ENCODE measurements around the gene IL17RD. TPM values are rescaled to one million over a fixed set of nuclear protein-coding genes. Genes with fewer than 3 reads are reported as not detected.

The IL17RD gene
- total RNA-seq, 2 experiments from 2014 or later = not detected

DNA sequence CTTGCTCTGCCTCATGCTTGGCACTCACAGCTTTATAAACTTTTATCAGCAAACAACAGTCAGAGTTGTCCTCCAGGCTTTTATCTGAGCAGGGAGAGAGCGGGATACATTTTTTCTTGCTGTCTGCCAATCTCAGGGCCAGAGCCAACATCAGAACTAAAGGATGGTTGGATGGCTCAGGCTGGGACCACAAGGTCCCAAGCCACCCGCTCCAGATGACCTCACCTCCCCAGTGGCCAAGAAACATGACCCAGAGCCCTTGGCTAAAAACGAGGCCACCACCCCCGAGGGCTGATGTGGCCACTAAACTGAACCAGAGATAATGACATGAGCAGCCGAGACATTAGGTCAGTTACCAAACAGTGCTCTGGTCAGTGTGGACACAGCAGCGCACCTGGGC lies 123.5 kb downstream of the IL17RD start:
- Histone ChIP-seq H3K36me3 (ENCODE audit: insufficient read depth, low read length) (no peaks in the 10 kb centered on the region), H3K27ac (ENCODE audit: low read depth in 1 of 2, low read length in 2 of 2) (no peak overlapping the region), H3K4me3 (ENCODE audit: low read length) (no peak overlapping the region), H3K9me3 (ENCODE audit: control insufficient read depth in 1 of 2, insufficient read depth in 1 of 2, low read length in 2 of 2) (no peaks in the 10 kb centered on the region), H3K27me3 (ENCODE audit: control insufficient read depth in 1 of 2, insufficient read depth in 2 of 2, low read length in 2 of 2) (peaks cover 3% of the 10 kb centered on the region in 2 experiments), H3K4me1 (ENCODE audit: insufficient read depth, low read length) (no peaks in the 10 kb centered on the region)
- TF ChIP-seq, protein P1, sequence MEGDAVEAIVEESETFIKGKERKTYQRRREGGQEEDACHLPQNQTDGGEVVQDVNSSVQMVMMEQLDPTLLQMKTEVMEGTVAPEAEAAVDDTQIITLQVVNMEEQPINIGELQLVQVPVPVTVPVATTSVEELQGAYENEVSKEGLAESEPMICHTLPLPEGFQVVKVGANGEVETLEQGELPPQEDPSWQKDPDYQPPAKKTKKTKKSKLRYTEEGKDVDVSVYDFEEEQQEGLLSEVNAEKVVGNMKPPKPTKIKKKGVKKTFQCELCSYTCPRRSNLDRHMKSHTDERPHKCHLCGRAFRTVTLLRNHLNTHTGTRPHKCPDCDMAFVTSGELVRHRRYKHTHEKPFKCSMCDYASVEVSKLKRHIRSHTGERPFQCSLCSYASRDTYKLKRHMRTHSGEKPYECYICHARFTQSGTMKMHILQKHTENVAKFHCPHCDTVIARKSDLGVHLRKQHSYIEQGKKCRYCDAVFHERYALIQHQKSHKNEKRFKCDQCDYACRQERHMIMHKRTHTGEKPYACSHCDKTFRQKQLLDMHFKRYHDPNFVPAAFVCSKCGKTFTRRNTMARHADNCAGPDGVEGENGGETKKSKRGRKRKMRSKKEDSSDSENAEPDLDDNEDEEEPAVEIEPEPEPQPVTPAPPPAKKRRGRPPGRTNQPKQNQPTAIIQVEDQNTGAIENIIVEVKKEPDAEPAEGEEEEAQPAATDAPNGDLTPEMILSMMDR (IDR thresholded peaks at IDR 0.05) = no peak
- intact Hi-C loops (cut with DNase I, micrococcal nuclease) = no loop called here
- CTCF ChIA-PET = no interaction called here
- no peak for ATAC-seq (ENCODE audit: poor library complexity)
- DNase-seq = no peak
- POLR2A ChIA-PET = no interaction called here
- Mint-ChIP-seq H3K4me3 (no peak overlapping the region), H3K27ac (no peak overlapping the region), H3K4me1 (ENCODE audit: low read depth) (no peaks in the 10 kb centered on the region), H3K27me3 (peaks cover 24% of the 10 kb centered on the region), H3K9me3 (no peaks in the 10 kb centered on the region), H3K36me3 (ENCODE audit: low read depth) (no peaks in the 10 kb centered on the region)

Other genes with a start within 250 kb of the IL17RD start
- gene SPATA12, start 104.7 kb downstream of the IL17RD start, total RNA-seq = not detected
- under 1 TPM in 1 of 2 experiments, not detected in 1; 0.39 TPM for gene HESX1, start 34.6 kb upstream of the IL17RD start, total RNA-seq
- 10 to 100 TPM; 21.3 to 22.9 TPM for gene APPL1, start 62.4 kb upstream of the IL17RD start, total RNA-seq
- gene ASB14, start 127.3 kb upstream of the IL17RD start, total RNA-seq = not detected

Measured in CD4-positive, alpha-beta T cell (primary cell).